ENCODE data around the gene FOXB2. TPM values are rescaled to one million over a fixed set of nuclear protein-coding genes. Genes with fewer than 3 reads are reported as not detected.
A peak's percentile ranks its signal among the peaks of the same experiment; 100 is the strongest.

Gene FOXB2
- total RNA-seq, 1 donor from 2014 or later, result not detected

- peak; percentile 27 for DNase-seq (ENCODE audit: low spot score)
- H3K9ac ChIP-seq, result no peak overlapping the region
- no peaks in the 10 kb centered on the region for H3K36me3 Mint-ChIP-seq
- no peaks in the 10 kb centered on the region for H3K9me3 ChIP-seq (ENCODE audit: low read depth)
- TF ChIP-seq EZH2 (IDR thresholded peaks at IDR 0.05) (no peak), EZH2phosphoT487 (IDR thresholded peaks at IDR 0.05) (no peak), CTCF (IDR thresholded peaks at IDR 0.05) (no peak)
- H3K27me3 ChIP-seq, result peaks cover 100% of the 10 kb centered on the region
- no peak overlapping the region for H3K27ac ChIP-seq
- peaks cover 51% of the 10 kb centered on the region for H3K4me1 Mint-ChIP-seq
- H3K4me3 ChIP-seq, result peak overlapping the region; percentile 44
- peak overlapping the region; percentile 78 for H3K4me3 Mint-ChIP-seq
- H3K4me2 ChIP-seq, result peak overlapping the region; percentile 81
- no peaks in the 10 kb centered on the region for H3K9me3 Mint-ChIP-seq
- no peak overlapping the region for H3K27ac Mint-ChIP-seq
- peaks cover 44% of the 10 kb centered on the region for H3K4me1 ChIP-seq
- no peak overlapping the region for H2AFZ ChIP-seq (replicated peaks)
- H3K79me2 ChIP-seq (ENCODE audit: low read depth), result no peaks in the 10 kb centered on the region
- H3F3A ChIP-seq (ENCODE audit: low read depth), result peaks cover 58% of the 10 kb centered on the region
- peaks cover 90% of the 10 kb centered on the region for H3K27me3 Mint-ChIP-seq (ENCODE audit: insufficient read depth, low read depth)
- H3K36me3 ChIP-seq, result no peaks in the 10 kb centered on the region
- H4K20me1 ChIP-seq (ENCODE audit: low read depth), result peaks cover 72% of the 10 kb centered on the region
These were observed 514 bp downstream of the FOXB2 start for GRCh38 chr9:77019926-77020412.

GRCh38 chr9:77020413-77021290 is 1.2 kb downstream of the FOXB2 start:
- H3K4me3 Mint-ChIP-seq, result peak overlapping the region; percentile 27
- Histone ChIP-seq H3K79me2 (ENCODE audit: low read depth) (no peaks in the 10 kb centered on the region), H3F3A (ENCODE audit: low read depth) (peaks cover 54% of the 10 kb centered on the region), H4K20me1 (ENCODE audit: low read depth) (peaks cover 65% of the 10 kb centered on the region), H3K9me3 (ENCODE audit: low read depth) (no peaks in the 10 kb centered on the region), H3K4me3 (peak overlapping the region; percentile 33), H3K4me1 (peaks cover 37% of the 10 kb centered on the region), H3K4me2 (peak overlapping the region; percentile 70), H2AFZ (replicated peaks) (peak overlapping the region; percentile 47), H3K27ac (no peak overlapping the region), H3K9ac (no peak overlapping the region), H3K36me3 (no peaks in the 10 kb centered on the region), H3K27me3 (peaks cover 100% of the 10 kb centered on the region)
- no peak overlapping the region for H3K27ac Mint-ChIP-seq
- no peaks in the 10 kb centered on the region for H3K9me3 Mint-ChIP-seq
- H3K4me1 Mint-ChIP-seq, result peaks cover 45% of the 10 kb centered on the region
- no peak for TF ChIP-seq CTCF (IDR thresholded peaks at IDR 0.05)
- peak; percentile 100 for TF ChIP-seq EZH2phosphoT487 (IDR thresholded peaks at IDR 0.05)
- TF ChIP-seq EZH2 (IDR thresholded peaks at IDR 0.05), result peak; percentile 100
- H3K36me3 Mint-ChIP-seq, result no peaks in the 10 kb centered on the region
- peak; percentile 51 for DNase-seq (ENCODE audit: low spot score)
- H3K27me3 Mint-ChIP-seq (ENCODE audit: insufficient read depth, low read depth), result peaks cover 85% of the 10 kb centered on the region

GRCh38 chr9:77021291-77021894 is 1.9 kb downstream of the FOXB2 start:
- peak overlapping the region; percentile 27 for H3K4me3 Mint-ChIP-seq
- DNase-seq (ENCODE audit: low spot score), result peak; percentile 62
- no peaks in the 10 kb centered on the region for H3K36me3 Mint-ChIP-seq
- Histone ChIP-seq H3K36me3 (no peaks in the 10 kb centered on the region), H3F3A (ENCODE audit: low read depth) (peaks cover 49% of the 10 kb centered on the region), H3K9me3 (ENCODE audit: low read depth) (no peaks in the 10 kb centered on the region), H4K20me1 (ENCODE audit: low read depth) (peaks cover 58% of the 10 kb centered on the region), H3K4me3 (peak overlapping the region; percentile 32), H3K27me3 (peaks cover 100% of the 10 kb centered on the region), H2AFZ (replicated peaks) (no peak overlapping the region), H3K4me1 (peaks cover 30% of the 10 kb centered on the region), H3K79me2 (ENCODE audit: low read depth) (no peaks in the 10 kb centered on the region), H3K9ac (no peak overlapping the region), H3K4me2 (peak overlapping the region; percentile 70), H3K27ac (no peak overlapping the region)
- TF ChIP-seq CTCF (IDR thresholded peaks at IDR 0.05), result no peak
- TF ChIP-seq EZH2 (IDR thresholded peaks at IDR 0.05), result no peak
- TF ChIP-seq EZH2phosphoT487 (IDR thresholded peaks at IDR 0.05), result no peak
- H3K27ac Mint-ChIP-seq, result no peak overlapping the region
- H3K4me1 Mint-ChIP-seq, result peaks cover 43% of the 10 kb centered on the region
- H3K27me3 Mint-ChIP-seq (ENCODE audit: insufficient read depth, low read depth), result peaks cover 83% of the 10 kb centered on the region
- no peaks in the 10 kb centered on the region for H3K9me3 Mint-ChIP-seq
